Peyer's patch (tissue), 4 donors: ENCODE results near the gene NGEF. TPM values are rescaled to one million over a fixed set of nuclear protein-coding genes. Genes with fewer than 3 reads are reported as not detected.

Source experiments
- DNase-seq, 3 donors: peaks; one replicate each; pipeline ENCODE4 v3.0.0-alpha.2; 2017 to 2019
- H3K27ac ChIP-seq, 4 donors: fragments of 200-600 bp; sonication (generic); one replicate each; pipeline ENCODE4 v1.5.1; 2016 to 2019
- H3K27me3 ChIP-seq, 2 donors: fragments of 200-600 bp; sonication (generic); one replicate each; pipeline ENCODE4 v1.5.1; 2019
- H3K36me3 ChIP-seq, 3 donors: fragments of 200-600 bp; sonication (generic); one replicate each; pipeline ENCODE4 v1.5.1; 2016 to 2019
- H3K4me1 ChIP-seq, 4 donors: fragments of 200-600 bp; sonication (generic); one replicate each; pipeline ENCODE4 v1.5.1; 2016 to 2019
- H3K4me3 ChIP-seq, 4 donors: fragments of 200-600 bp; sonication (generic); 1 replicate in 3 of 4; 2 replicates in 1 of 4; pipeline ENCODE4 v1.5.1; 2016 to 2019; ENCODE audit warnings: mild to moderate bottlenecking in 1 of 4
- H3K9me3 ChIP-seq, 4 donors: fragments of 200-600 bp; sonication (generic); one replicate each; pipeline ENCODE4 v1.5.1; 2016 to 2019; ENCODE audit warnings: mild to moderate bottlenecking in 1 of 4
- POLR2A ChIP-seq, 2 donors: fragments of 450-650 bp; IDR thresholded peaks; one replicate each; pipeline ENCODE4 v1.5.1; 2017; ENCODE audit warnings: antibody characterized with exemption in 2 of 2, mild to moderate bottlenecking in 2 of 2, moderate library complexity in 2 of 2
- total RNA-seq, 4 donors: library from RNA; depleted of rRNA; stranded (reverse); fragments of >200 nt; gene quantifications; one replicate each; pipeline ENCODE4 v1.1.0, GENCODE V29; 2016
- TF ChIP-seq, protein P1 (sequence below), 6 experiments: fragments of 450-650 bp in 4 of 6; fragments of 200-600 bp in 2 of 6; sonication (generic) in 1 of 6; IDR thresholded peaks; one replicate each; pipeline ENCODE4 v1.5.1; 2017 to 2019; ENCODE audit warnings: antibody characterized with exemption in 6 of 6, mild to moderate bottlenecking in 3 of 6, moderate library complexity in 1 of 6

The NGEF gene
- total RNA-seq, 4 donors from 2014 or later = 54.5 to 116 (median 98.1) TPM

- Histone ChIP-seq H3K27me3 (no peaks in the 10 kb centered on the region), H3K4me3 (no peak overlapping the region), H3K4me1 (no peaks in the 10 kb centered on the region), H3K9me3 (no peaks in the 10 kb centered on the region), H3K27ac (no peak overlapping the region), H3K36me3 (no peaks in the 10 kb centered on the region)
- no peak for DNase-seq
- no peak for TF ChIP-seq POLR2A (IDR thresholded peaks at IDR 0.05)
- TF ChIP-seq, protein P1, sequence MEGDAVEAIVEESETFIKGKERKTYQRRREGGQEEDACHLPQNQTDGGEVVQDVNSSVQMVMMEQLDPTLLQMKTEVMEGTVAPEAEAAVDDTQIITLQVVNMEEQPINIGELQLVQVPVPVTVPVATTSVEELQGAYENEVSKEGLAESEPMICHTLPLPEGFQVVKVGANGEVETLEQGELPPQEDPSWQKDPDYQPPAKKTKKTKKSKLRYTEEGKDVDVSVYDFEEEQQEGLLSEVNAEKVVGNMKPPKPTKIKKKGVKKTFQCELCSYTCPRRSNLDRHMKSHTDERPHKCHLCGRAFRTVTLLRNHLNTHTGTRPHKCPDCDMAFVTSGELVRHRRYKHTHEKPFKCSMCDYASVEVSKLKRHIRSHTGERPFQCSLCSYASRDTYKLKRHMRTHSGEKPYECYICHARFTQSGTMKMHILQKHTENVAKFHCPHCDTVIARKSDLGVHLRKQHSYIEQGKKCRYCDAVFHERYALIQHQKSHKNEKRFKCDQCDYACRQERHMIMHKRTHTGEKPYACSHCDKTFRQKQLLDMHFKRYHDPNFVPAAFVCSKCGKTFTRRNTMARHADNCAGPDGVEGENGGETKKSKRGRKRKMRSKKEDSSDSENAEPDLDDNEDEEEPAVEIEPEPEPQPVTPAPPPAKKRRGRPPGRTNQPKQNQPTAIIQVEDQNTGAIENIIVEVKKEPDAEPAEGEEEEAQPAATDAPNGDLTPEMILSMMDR (IDR thresholded peaks at IDR 0.05) = no peak
These were observed 28.8 kb upstream of the NGEF start for GRCh38 chr2:233041722-233042323.

- no peaks in the 10 kb centered on the region for H3K36me3 ChIP-seq
- no peaks in the 10 kb centered on the region for H3K27me3 ChIP-seq
- TF ChIP-seq, protein P1 (IDR thresholded peaks at IDR 0.05) = no peak
- TF ChIP-seq POLR2A (IDR thresholded peaks at IDR 0.05) = no peak
- no peaks in the 10 kb centered on the region for H3K9me3 ChIP-seq
- H3K27ac ChIP-seq = no peak overlapping the region
- no peak overlapping the region for H3K4me3 ChIP-seq
- no peaks in the 10 kb centered on the region for H3K4me1 ChIP-seq
- DNase-seq = no peak
These were observed 27.5 kb upstream of the NGEF start for GRCh38 chr2:233040571-233040970.

- Histone ChIP-seq H3K9me3 (no peaks in the 10 kb centered on the region), H3K27me3 (no peaks in the 10 kb centered on the region), H3K27ac (no peak overlapping the region), H3K36me3 (no peaks in the 10 kb centered on the region), H3K4me3 (no peak overlapping the region), H3K4me1 (no peaks in the 10 kb centered on the region)
- DNase-seq = no peak
- no peak for TF ChIP-seq POLR2A (IDR thresholded peaks at IDR 0.05)
- TF ChIP-seq, protein P1 (IDR thresholded peaks at IDR 0.05) = no peak
These were observed 26.9 kb upstream of the NGEF start for GRCh38 chr2:233039846-233040530.

DNA sequence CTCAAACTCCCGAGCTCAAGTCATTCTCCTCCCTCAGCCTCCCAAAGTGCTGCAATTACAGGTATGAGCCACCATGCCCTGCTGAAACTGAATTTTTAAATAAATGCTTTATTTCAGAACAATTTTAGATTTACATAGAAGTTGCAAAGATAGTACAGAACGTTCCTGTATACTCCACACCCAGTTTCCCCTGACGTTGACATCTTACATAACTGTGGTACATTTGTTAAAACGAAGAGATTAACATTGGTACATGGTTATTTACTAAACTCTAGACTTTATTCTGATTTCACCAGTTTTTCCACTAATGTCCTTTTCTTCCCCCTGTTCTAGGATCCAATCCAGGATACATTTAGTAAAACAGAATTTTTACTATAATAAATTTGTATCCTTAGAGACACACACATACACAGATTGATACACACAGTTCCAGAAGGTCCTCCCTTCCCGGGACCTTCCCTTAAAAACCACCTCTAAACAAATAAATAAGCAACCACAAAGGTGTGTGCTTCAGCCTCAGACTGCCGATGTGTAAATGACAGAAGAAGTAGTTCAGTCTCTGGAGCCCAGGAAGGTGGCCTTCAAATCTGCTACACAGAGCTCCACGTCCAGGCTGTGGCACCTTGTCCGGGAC is 26.3 kb upstream of the NGEF start:
- Histone ChIP-seq H3K9me3 (no peaks in the 10 kb centered on the region), H3K4me3 (no peak overlapping the region), H3K4me1 (no peaks in the 10 kb centered on the region), H3K36me3 (no peaks in the 10 kb centered on the region), H3K27ac (no peak overlapping the region), H3K27me3 (no peaks in the 10 kb centered on the region)
- TF ChIP-seq, protein P1 (IDR thresholded peaks at IDR 0.05) = no peak
- TF ChIP-seq POLR2A (IDR thresholded peaks at IDR 0.05) = no peak
- DNase-seq = no peak

DNA sequence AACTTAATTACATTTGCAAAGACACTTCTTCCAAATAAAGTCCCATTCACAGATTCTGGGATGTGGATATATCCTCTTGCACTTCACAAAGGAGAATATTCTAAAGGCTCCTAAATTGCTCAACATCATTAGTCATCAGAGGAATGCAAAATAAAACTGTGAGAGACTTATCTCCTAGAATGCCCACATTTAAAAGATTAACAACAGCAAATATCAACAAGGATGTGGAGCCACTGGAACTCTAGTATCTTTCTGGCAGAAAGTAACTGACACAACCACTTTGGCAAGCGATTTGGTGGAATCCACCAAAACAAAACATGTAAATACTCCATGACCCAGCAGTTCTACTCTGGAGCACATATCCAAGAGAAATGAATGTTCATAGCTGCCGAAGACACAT is 24.0 kb upstream of the NGEF start:
- Histone ChIP-seq H3K4me1 (no peaks in the 10 kb centered on the region), H3K36me3 (no peaks in the 10 kb centered on the region), H3K9me3 (no peaks in the 10 kb centered on the region), H3K4me3 (no peak overlapping the region), H3K27ac (no peak overlapping the region), H3K27me3 (no peaks in the 10 kb centered on the region)
- TF ChIP-seq, protein P1 (IDR thresholded peaks at IDR 0.05) = no peak
- TF ChIP-seq POLR2A (IDR thresholded peaks at IDR 0.05) = no peak
- no peak for DNase-seq
